DOHH2 (cell line): Measurements from ENCODE around the gene HMMR.

Experiments
- H3F3A ChIP-seq: fragments of 200-600 bp; sonication (generic), shearing (Covaris generic); 2 replicates; pipeline ENCODE4 v1.6.0; 2016; ENCODE audit warnings: antibody characterized with exemption, mild to moderate bottlenecking; ENCODE audit not compliant: control insufficient read depth, insufficient read depth
- H3K27ac ChIP-seq: fragments of 200-600 bp; sonication (generic); 2 replicates; pipeline ENCODE4 v1.5.1; 2014; ENCODE audit warnings: low read depth, mild to moderate bottlenecking, low read length, moderate library complexity
- H3K27me3 ChIP-seq: fragments of 200-600 bp; sonication (generic); 2 replicates; pipeline ENCODE4 v1.6.1; 2014; ENCODE audit warnings: mild to moderate bottlenecking, low read length, mixed read lengths; ENCODE audit not compliant: control insufficient read depth
- H3K36me3 ChIP-seq: fragments of 200-600 bp; sonication (generic); 2 replicates; pipeline ENCODE4 v1.6.1; 2014; ENCODE audit warnings: mild to moderate bottlenecking, low read length, moderate library complexity, mixed read lengths; ENCODE audit not compliant: control insufficient read depth
- H3K4me1 ChIP-seq: fragments of 200-600 bp; sonication (generic); 2 replicates; pipeline ENCODE4 v1.6.1; 2014; ENCODE audit warnings: mild to moderate bottlenecking, low read length, mixed read lengths; ENCODE audit not compliant: control insufficient read depth
- H3K4me2 ChIP-seq: fragments of 200-600 bp; sonication (generic); 2 replicates; pipeline ENCODE4 v1.6.0; 2014; ENCODE audit warnings: mild to moderate bottlenecking, low read length, moderate library complexity
- H3K4me3 ChIP-seq: fragments of 200-600 bp; sonication (generic); 2 replicates; pipeline ENCODE4 v1.5.1; 2014; ENCODE audit warnings: mild to moderate bottlenecking, low read length, mixed read lengths
- H3K79me2 ChIP-seq: fragments of 200-600 bp; sonication (generic); 2 replicates; pipeline ENCODE4 v1.6.1; 2014; ENCODE audit warnings: mild to moderate bottlenecking, low read length, mixed read lengths; ENCODE audit not compliant: control insufficient read depth
- H3K9me2 ChIP-seq: fragments of 200-600 bp; sonication (generic); replicated peaks from 2 replicates; pipeline ENCODE4 v1.6.1; 2014; ENCODE audit warnings: mild to moderate bottlenecking, low read length, mixed read lengths; ENCODE audit not compliant: control insufficient read depth
- H3K9me3 ChIP-seq: fragments of 200-600 bp; sonication (generic); 2 replicates; pipeline ENCODE4 v1.6.1; 2014; ENCODE audit warnings: antibody characterized with exemption, low read length, mixed read lengths; ENCODE audit not compliant: control insufficient read depth, insufficient read depth
- H4K20me1 ChIP-seq: fragments of 200-600 bp; sonication (generic); 2 replicates; pipeline ENCODE4 v1.6.0; 2014; ENCODE audit warnings: low read depth, mild to moderate bottlenecking, antibody characterized with exemption, low read length, moderate library complexity; ENCODE audit not compliant: control insufficient read depth, insufficient read depth
- EZH2phosphoT487 ChIP-seq: fragments of 200-600 bp; sonication (generic); IDR thresholded peaks from 2 replicates; pipeline ENCODE4 v1.6.1; 2017; ENCODE audit warnings: borderline replicate concordance, mild to moderate bottlenecking, antibody characterized with exemption, low read length, moderate library complexity, mixed read lengths
- TF ChIP-seq, protein P1 (sequence below): fragments of 200-600 bp; sonication (generic); IDR thresholded peaks from one replicate; pipeline ENCODE4 v1.5.1; 2014; ENCODE audit warnings: antibody characterized with exemption, mild to moderate bottlenecking, low read depth, low read length; ENCODE audit not compliant: poor library complexity, severe bottlenecking

Gene HMMR

DNA sequence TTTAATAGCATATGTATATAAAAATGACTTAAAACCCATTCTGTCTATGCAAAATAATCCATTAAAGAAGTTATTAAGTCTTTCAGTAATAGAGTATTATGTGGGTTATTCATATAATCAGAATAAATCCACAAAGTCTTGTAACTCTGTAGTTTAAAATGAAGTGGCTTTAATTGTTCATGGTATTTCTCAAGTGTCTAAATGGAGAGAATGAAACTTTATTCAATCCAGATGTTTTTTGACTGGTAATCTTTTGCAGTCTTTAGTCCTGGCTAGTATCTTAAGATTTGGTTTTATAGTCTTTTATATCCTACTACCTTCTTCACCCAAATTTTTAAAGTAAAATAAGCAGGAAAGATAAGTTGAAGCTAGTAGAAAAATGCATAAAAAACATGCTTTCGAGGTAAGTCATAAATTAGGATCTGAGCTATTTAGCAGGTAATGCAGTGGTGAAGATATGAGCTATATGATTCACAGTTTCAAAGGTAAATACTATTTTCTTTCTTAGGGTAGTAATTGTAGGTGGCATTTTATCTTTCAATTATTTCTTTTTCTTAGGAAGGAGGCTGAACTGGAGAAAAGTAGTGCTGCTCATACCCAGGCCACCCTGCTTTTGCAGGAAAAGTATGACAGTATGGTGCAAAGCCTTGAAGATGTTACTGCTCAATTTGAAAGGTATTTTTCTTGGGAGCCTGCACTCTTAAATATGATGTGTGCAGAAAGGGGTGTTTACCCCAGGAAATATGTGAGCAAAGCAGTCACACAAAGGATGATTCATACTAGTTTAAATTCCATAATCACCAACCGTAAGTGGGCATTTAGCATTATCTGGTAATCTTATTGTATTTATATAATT lies 17.9 kb downstream of the HMMR start:
- H3K4me1 ChIP-seq = no peaks in the 10 kb centered on the region
- no peaks in the 10 kb centered on the region for H3K79me2 ChIP-seq
- peaks cover 93% of the 10 kb centered on the region for H3K36me3 ChIP-seq
- H3K4me3 ChIP-seq = no peak overlapping the region
- no peak overlapping the region for H3K4me2 ChIP-seq
- H4K20me1 ChIP-seq = no peaks in the 10 kb centered on the region
- H3F3A ChIP-seq = no peaks in the 10 kb centered on the region
- no peaks in the 10 kb centered on the region for H3K9me3 ChIP-seq
- H3K9me2 ChIP-seq = no peaks in the 10 kb centered on the region
- TF ChIP-seq EZH2phosphoT487 = no peak
- TF ChIP-seq, protein P1, sequence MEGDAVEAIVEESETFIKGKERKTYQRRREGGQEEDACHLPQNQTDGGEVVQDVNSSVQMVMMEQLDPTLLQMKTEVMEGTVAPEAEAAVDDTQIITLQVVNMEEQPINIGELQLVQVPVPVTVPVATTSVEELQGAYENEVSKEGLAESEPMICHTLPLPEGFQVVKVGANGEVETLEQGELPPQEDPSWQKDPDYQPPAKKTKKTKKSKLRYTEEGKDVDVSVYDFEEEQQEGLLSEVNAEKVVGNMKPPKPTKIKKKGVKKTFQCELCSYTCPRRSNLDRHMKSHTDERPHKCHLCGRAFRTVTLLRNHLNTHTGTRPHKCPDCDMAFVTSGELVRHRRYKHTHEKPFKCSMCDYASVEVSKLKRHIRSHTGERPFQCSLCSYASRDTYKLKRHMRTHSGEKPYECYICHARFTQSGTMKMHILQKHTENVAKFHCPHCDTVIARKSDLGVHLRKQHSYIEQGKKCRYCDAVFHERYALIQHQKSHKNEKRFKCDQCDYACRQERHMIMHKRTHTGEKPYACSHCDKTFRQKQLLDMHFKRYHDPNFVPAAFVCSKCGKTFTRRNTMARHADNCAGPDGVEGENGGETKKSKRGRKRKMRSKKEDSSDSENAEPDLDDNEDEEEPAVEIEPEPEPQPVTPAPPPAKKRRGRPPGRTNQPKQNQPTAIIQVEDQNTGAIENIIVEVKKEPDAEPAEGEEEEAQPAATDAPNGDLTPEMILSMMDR = no peak
- H3K27me3 ChIP-seq = no peaks in the 10 kb centered on the region
- H3K27ac ChIP-seq = no peak overlapping the region

DNA sequence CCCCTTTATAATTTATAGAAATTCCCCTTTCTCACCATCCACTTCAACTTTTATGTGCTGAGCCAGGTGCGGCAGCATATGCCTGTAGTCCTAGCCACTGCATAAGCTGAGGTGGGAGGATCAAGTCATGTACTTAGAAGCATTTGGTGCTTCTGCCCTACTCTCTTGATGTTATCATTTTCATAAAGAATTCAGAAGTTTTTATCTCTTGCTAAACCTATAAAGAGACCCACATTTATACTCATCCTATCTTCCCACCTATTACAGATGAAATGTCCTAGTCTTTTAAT lies 18.5 kb downstream of the HMMR start:
- no peak overlapping the region for H3K4me3 ChIP-seq
- H3K4me1 ChIP-seq = no peaks in the 10 kb centered on the region
- H3K9me3 ChIP-seq = no peaks in the 10 kb centered on the region
- H3K36me3 ChIP-seq = peaks cover 95% of the 10 kb centered on the region
- H3K27me3 ChIP-seq = no peaks in the 10 kb centered on the region
- TF ChIP-seq EZH2phosphoT487 = no peak
- TF ChIP-seq, protein P1 = no peak
- H3F3A ChIP-seq = no peaks in the 10 kb centered on the region
- no peak overlapping the region for H3K4me2 ChIP-seq
- H4K20me1 ChIP-seq = no peaks in the 10 kb centered on the region
- H3K27ac ChIP-seq = no peak overlapping the region
- H3K79me2 ChIP-seq = no peaks in the 10 kb centered on the region
- no peaks in the 10 kb centered on the region for H3K9me2 ChIP-seq

DNA sequence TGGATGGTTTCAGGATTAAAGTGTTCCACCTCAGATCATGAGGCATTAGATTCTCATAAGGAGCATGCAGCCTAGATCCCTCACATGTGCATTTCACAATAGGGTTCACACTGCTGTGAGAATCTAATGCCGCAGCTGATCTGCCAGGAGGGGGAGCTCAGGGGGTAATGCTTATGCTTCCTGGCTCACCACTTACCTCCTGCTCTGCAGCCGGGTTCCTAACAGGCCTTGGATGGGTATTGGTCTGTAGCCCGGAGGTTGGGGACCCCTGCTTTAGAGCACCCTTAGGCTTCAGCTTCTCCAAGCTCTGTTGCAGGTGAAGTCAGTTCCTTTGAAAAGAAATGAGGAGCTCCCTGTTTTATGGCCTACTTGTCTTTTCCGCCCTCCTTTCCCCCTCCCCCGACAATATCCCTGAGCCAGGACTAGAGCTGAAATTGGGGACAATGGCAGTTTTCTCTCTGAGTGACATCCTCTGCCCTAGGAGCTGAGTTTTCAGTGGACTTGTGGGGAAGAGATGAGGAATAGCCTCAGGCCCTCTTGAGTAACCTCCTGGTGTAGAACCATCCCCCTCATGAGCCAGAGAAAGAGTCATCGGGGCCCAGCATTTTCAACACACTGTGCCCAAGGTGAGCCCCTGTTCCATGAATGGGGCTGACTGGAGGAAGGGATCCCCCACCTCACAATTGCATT lies 28.8 kb downstream of the HMMR start:
- no peaks in the 10 kb centered on the region for H3K9me2 ChIP-seq
- H4K20me1 ChIP-seq = no peaks in the 10 kb centered on the region
- H3K4me2 ChIP-seq = no peak overlapping the region
- 0 out of 2 replicates have a peak, but pooled peaks cover 2% of the 10 kb centered on the region for H3K79me2 ChIP-seq
- peaks cover 5% of the 10 kb centered on the region; the same call in 1 of the 2 replicates for H3F3A ChIP-seq
- H3K4me1 ChIP-seq = no peaks in the 10 kb centered on the region
- TF ChIP-seq, protein P1 = no peak
- TF ChIP-seq EZH2phosphoT487 = no peak
- no peaks in the 10 kb centered on the region for H3K27me3 ChIP-seq
- no peak overlapping the region for H3K4me3 ChIP-seq
- H3K9me3 ChIP-seq = no peaks in the 10 kb centered on the region
- H3K27ac ChIP-seq = no peak overlapping the region
- H3K36me3 ChIP-seq = peaks cover 87% of the 10 kb centered on the region
